ENCODE data around the gene CFAP54.
"Not testable (repeated sequence)": the region's sequence is repeated elsewhere in the genome, so short reads cannot be mapped to it uniquely, and the experiment has no call there.

GRCh38 chr12:96494154-96494553 is 4.8 kb downstream of the CFAP54 start:
- TF ChIP-seq RARB (CRISPR knock-in tag; IDR thresholded peaks at IDR 0.05); ARNTL (CRISPR knock-in tag; IDR thresholded peaks at IDR 0.05; ENCODE audit: borderline replicate concordance, low read depth); TCF4 (CRISPR knock-in tag; IDR thresholded peaks at IDR 0.05; ENCODE audit: borderline replicate concordance); CSDC2 (CRISPR knock-in tag; IDR thresholded peaks at IDR 0.05); ZFP3 (CRISPR knock-in tag; IDR thresholded peaks at IDR 0.05); ZC3H10 (CRISPR knock-in tag; IDR thresholded peaks at IDR 0.05); PPARA (CRISPR knock-in tag; IDR thresholded peaks at IDR 0.05; ENCODE audit: borderline replicate concordance); POU6F1 (CRISPR knock-in tag; IDR thresholded peaks at IDR 0.05; ENCODE audit: borderline replicate concordance, low read depth); ZNF565 (CRISPR knock-in tag; conservative IDR thresholded peaks at IDR 0.05; ENCODE audit: low read depth); GLIS3 (CRISPR knock-in tag; IDR thresholded peaks at IDR 0.05); SNAI2 (CRISPR knock-in tag; IDR thresholded peaks at IDR 0.05): not testable (repeated sequence)
- TF ChIP-seq, protein P1, sequence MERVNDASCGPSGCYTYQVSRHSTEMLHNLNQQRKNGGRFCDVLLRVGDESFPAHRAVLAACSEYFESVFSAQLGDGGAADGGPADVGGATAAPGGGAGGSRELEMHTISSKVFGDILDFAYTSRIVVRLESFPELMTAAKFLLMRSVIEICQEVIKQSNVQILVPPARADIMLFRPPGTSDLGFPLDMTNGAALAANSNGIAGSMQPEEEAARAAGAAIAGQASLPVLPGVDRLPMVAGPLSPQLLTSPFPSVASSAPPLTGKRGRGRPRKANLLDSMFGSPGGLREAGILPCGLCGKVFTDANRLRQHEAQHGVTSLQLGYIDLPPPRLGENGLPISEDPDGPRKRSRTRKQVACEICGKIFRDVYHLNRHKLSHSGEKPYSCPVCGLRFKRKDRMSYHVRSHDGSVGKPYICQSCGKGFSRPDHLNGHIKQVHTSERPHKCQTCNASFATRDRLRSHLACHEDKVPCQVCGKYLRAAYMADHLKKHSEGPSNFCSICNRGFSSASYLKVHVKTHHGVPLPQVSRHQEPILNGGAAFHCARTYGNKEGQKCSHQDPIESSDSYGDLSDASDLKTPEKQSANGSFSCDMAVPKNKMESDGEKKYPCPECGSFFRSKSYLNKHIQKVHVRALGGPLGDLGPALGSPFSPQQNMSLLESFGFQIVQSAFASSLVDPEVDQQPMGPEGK (CRISPR knock-in tag; IDR thresholded peaks at IDR 0.05; ENCODE audit: borderline replicate concordance), result not testable (repeated sequence)
- TF ChIP-seq, protein P2, sequence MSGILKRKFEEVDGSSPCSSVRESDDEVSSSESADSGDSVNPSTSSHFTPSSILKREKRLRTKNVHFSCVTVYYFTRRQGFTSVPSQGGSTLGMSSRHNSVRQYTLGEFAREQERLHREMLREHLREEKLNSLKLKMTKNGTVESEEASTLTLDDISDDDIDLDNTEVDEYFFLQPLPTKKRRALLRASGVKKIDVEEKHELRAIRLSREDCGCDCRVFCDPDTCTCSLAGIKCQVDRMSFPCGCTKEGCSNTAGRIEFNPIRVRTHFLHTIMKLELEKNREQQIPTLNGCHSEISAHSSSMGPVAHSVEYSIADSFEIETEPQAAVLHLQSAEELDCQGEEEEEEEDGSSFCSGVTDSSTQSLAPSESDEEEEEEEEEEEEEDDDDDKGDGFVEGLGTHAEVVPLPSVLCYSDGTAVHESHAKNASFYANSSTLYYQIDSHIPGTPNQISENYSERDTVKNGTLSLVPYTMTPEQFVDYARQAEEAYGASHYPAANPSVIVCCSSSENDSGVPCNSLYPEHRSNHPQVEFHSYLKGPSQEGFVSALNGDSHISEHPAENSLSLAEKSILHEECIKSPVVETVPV (CRISPR knock-in tag; IDR thresholded peaks at IDR 0.05), result not testable (repeated sequence)

Measured in SK-N-SH treated with all-trans-retinoic acid at 6 μM for 48 hours (cell line).